ENCODE data around the gene FAM120A.

- TF ChIP-seq POLR2A (IDR thresholded peaks at IDR 0.05; ENCODE audit: low read depth, low read length): no peak
- no peak for TF ChIP-seq TAF1 (IDR thresholded peaks at IDR 0.05; ENCODE audit: low read depth, low read length)
- TF ChIP-seq POU2F2 (IDR thresholded peaks at IDR 0.05; ENCODE audit: low read depth, low read length): no peak
- TF ChIP-seq POLR2AphosphoS5 (IDR thresholded peaks at IDR 0.05; ENCODE audit: low read depth, low read length): no peak
Measured at GRCh38 chr9:93435386-93435785, 16.1 kb upstream of the FAM120A start.

All from GM12891 (cell line).